NCI-H524 (cell line): Measurements from ENCODE around the gene PDILT.

Experiments
- DNase-seq, 2 experiments: peaks; one replicate each; lab custom pipeline; 2025; lab: John Stamatoyannopoulos, UW

PDILT gene

GRCh38 chr16:20401475-20402016, 3.0 kb downstream of the PDILT start:
- no peak for DNase-seq

- DNase-seq, result no peak
Measured at GRCh38 chr16:20401066-20401465, 3.5 kb downstream of the PDILT start.

DNA sequence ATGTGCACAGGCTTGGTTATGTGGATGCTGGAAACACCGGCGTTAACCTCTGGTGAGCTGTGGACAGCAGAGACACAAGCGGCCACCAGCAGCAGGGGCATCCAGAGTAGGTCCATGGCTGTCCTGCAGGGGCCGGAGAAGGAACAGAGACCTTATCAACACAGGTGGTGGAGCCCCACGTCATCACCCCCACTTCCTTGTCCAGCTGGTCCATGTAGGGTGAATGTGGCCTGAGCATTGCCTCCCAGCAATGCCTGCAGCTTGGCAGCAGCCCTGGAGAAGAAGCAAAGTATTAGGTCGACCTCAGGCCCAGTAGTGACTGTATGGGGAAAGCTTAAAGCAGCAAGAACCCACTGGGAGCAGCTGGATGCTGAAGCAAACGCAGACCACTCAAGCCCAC, 5.4 kb downstream of the PDILT start:
- DNase-seq, result no peak

DNA sequence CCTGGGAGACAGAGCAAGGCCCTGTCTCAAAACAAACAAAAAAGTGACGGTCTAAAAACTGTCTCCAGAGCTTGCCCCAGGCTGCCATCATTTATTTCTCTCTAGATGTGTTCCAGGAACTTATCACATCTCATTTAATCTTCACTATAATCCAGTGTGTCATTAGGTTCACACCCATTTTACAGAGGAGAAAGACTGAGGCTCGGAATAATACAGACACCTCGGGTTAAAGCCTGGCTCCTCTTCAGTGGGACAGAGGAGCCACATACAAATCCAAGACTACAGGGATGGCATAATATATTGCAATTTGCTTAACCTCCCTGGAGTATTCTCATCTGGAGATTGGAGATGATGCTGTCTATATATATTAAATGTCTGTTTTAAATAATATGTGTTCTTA, 5.9 kb downstream of the PDILT start:
- no peak for DNase-seq

DNA sequence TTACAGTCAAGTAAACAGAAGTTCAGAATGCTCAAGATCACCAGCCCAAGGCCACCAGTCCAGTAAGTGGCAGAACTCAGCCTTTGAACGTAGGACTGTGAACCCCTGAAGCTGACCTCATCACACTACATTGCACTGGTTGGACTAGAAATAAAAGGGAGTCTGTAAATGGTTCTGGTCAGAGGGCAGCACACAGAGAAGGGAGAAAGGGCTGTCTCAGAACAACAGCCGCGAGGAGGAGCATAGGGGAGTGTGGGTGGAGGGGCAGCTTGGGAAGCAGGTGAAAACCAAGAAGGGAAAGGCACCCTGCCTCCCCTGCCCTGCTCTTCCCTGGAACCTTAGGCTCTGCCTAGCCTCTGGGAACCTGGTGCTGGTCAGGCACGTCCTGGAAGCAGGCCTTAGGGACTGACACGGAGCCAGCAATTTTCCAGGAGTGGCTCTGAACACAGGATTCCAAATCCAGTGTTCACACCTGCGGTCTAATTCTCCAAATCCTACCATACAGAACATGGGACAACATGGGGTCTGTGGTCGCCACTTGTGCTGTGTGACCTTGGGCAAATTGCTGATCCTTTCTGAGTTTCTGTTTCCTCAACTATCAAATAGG, 7.0 kb downstream of the PDILT start:
- no peak for DNase-seq

DNA sequence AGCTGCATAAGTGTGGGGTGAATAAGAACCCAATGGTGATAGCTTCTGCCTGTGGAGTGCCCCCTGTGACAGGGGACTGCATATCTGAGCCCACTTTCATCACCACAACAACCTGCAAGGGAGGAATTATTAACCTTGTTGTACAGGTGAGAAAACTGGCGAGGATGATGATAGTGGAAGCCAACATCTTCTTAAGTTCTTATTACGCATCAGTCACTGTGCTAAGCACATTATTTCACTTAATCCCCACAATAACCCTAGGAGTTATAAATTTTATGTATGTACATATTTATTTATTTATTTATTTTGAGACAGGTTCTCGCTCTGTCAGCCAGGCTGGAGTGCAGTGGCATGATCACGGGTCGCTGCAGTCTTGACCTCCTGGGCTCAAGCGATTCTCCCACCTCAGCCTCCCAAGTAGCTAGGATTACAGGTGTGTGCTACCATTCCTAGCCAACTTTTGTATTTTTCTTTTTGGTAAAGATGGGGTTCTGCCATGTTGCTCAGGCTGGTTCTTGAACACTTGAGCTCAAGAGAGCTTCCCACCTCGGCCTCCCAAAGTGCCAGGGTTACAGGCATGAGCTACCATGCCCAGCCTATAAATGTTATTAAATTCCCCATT, 7.6 kb downstream of the PDILT start:
- no peak for DNase-seq

GRCh38 chr16:20395946-20396345, 8.6 kb downstream of the PDILT start:
- no peak for DNase-seq

DNA sequence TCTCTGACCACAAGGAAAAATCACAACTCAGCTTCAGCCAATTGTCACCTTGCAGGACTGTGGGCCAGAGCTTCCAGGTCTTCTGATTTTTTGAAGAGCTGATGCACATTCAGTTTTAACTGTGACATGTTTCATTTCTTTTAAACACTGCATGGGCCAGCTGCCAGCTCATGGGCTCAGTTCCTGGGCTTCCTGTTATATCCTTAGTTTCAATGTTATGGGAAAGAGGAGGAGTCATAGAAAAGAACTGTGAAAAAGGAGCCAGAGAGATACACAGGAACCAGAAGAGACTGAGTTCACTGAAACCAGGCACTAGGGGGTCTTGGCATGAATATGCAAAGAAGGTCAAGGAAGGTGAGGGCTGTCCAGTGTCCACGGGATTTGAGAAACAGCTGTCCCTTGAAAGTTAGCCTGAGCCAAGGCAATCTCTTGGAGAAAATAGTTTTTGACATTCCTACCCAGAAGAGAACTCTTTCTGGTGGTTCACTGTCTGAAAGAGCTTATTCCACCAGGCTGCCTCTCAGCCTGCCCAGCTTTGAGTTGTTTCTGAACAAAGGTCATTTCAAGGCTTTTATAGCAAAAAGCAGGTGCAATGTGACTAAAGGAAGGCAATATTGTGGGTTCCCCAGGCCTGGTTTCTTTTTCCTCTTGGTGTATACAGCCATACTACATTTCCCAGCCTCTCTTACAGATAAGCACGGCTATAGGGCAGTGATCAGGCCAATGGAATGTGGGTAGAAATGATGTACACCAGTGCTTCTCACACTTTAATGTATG, 10.5 kb downstream of the PDILT start:
- DNase-seq, result no peak

- DNase-seq, result no peak
Measured at GRCh38 chr16:20391045-20391444, 13.5 kb downstream of the PDILT start.

DNA sequence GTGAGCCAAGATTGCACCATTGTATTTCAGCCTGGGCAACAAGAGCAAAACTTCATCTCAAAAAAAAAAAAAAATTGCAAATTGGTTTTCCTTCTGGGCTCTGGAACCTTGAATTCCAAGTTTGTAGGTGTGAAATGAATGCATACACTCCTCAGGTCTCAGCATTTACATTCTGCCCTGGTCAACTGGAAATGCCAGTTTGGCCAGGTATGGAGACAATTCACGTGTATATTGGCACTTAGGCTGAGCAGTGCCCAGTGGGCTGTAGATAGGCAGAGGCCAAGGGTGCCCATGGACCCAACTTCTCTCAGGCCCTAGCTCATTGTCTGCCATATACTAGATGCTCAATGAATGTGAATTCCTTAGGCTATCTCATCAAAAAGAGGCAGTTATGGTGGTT, 15.7 kb downstream of the PDILT start:
- DNase-seq, result no peak

DNA sequence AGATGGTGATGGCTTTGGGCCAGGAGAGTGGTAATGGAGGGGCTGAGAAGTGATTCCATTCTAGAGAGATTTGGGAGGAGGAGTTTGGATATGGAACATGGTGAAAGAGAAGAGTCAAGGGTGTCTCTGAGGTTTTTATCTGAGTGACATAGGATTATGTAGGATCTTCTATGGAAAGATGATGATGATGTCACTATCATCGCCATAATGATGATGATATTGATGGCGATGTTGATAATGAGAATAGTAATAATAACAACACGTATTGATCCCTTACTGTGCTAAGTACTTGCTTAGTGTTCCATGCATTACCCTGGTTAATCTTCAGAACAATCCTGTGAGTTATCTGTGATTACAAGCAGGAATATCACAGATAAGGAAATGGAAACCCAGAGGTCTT, 16.6 kb downstream of the PDILT start:
- no peak for DNase-seq

- DNase-seq, result peak in 1 of 2 experiments; percentile 42
Measured at GRCh38 chr16:20385844-20386832, 18.4 kb downstream of the PDILT start.

DNA sequence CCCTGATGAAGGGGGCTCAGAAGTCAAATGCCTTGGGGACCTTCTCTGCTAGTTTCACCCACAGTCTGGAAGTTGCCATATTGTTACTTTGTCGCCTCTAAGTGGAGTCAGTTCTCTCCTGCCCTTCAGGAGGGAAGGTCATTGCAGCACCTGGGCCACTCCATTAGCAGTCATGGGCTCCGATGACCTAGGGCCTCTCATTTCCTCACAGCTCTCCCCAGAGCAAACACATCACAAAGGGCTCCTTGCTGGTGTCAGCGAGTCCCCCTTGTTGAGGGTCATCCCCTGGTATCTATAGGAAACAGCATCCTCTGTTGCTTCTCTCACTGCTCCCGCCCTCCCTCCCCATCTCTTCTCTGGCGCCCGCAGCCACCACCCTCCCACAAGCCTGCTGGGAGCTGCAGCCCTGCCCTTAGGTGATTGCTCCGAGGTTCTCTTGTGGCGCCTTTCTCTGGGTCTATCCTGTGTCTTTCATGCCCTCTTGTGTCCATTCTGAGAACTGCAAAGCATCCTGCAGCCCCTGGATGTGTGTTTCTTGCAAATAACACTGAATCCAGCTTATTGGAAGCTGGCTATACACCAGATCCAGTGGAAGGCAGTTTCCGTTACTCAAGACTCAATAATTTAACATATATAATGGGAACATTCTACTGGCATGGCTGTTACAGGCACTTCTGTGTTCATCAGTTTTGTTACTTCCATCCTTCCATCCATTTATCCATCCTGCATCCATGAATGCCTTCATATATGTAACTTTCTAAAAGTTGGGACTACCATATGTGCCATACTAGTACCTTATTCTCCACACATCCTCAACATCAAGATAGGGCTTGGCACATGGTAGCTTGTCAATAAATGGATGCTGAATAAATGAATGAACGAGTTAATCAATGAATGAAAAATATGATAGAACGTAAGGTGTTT, 21.2 kb downstream of the PDILT start:
- peak; percentile 80 for DNase-seq

GRCh38 chr16:20382202-20382948, 22.2 kb downstream of the PDILT start:
- no peak for DNase-seq

DNA sequence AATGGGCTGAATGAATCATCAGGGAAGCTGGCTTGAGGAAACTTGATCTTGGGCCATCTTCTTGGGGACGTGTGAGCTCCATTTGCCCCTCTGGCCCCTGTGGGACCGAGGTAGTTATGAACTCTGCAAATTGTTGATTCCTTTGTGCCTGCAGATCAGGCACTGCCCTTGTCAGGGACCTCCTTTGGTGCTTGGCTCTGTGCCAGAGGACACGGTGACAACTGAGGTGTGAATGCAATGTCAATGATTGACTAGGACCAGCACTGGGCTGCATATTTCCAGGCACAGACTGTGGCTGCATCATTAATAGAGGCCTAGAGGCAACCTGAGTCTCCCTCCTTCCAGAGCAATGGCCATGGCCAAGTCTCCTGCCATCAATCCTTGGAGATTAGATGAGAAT, 23.8 kb downstream of the PDILT start:
- no peak for DNase-seq

DNA sequence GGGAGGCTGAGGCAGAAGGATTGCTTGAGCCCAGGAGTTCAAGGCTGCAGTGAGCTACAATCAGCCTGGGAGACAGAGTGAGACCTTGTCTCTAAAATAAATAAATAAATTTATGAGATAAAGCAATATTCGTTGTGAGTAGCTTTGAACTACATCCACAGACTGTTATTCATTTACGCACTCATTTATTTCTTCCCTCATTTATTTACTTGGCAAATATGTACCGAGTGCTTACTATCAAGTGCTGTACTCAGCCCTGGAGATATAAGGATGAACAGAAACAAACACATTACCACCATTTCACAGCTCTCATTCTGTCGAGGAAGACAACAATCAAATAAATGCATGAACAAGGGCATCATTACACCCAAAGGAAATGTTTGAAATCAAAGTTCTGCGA, 27.4 kb downstream of the PDILT start:
- no peak for DNase-seq

DNA sequence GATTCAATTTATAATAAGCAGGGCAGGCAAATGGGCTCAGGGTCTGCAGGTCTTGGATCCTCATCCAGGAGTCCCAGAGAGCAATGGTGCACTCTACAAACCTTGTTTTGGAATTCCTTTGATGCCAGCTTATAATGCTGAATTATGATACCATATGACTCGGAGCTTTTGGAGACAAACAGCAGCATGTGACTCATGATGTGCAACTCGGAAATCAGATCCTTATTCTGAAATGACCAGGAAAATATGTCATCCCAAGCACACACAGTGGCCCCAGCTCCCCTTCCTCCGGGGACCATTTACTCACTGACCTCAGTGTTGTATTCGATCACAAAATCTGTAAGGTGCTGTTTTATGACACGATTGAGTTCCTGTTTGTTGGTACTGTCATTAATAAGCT, 31.8 kb downstream of the PDILT start:
- DNase-seq, result no peak

GRCh38 chr16:20369452-20370054, 35.0 kb downstream of the PDILT start:
- DNase-seq, result no peak

GRCh38 chr16:20364051-20364450, 40.5 kb downstream of the PDILT start:
- no peak for DNase-seq

GRCh38 chr16:20363191-20363590, 41.3 kb downstream of the PDILT start:
- DNase-seq, result no peak
